ENCODE measurements around the gene RPS26. TPM values are rescaled to one million over a fixed set of nuclear protein-coding genes. Genes with fewer than 3 reads are reported as not detected.
"Not testable (repeated sequence)": the region's sequence is repeated elsewhere in the genome, so short reads cannot be mapped to it uniquely, and the experiment has no call there.

Gene RPS26
- total RNA-seq, 1 donor from 2014 or later, result 90.9 TPM

- no peak for DNase-seq (ENCODE audit: low read depth in 2 of 2)
Observed at GRCh38 chr12:56020423-56021184, 21.1 kb upstream of the RPS26 start, which contains the start of gene IKZF4. IKZF4 (plus strand) TSS chr12:56021043; CDS start chr12:56021494, 451 bp downstream.

- no peak for DNase-seq (ENCODE audit: low read depth in 2 of 2)
Observed at GRCh38 chr12:56021889-56022497, 19.7 kb upstream of the RPS26 start.

- DNase-seq (ENCODE audit: low read depth in 2 of 2), result no peak
Observed at GRCh38 chr12:56028511-56029165, 13.1 kb upstream of the RPS26 start.

GRCh38 chr12:56029166-56029519 is 12.6 kb upstream of the RPS26 start:
- peak in 1 of 2 donors; percentile 32 for DNase-seq (ENCODE audit: low read depth in 2 of 2)

GRCh38 chr12:56029666-56030293 is 11.9 kb upstream of the RPS26 start:
- peak; percentile 31 to 71 for DNase-seq (ENCODE audit: low read depth in 2 of 2)

GRCh38 chr12:56031987-56032386 is 9.7 kb upstream of the RPS26 start:
- DNase-seq (ENCODE audit: low read depth in 2 of 2), result no peak

GRCh38 chr12:56034586-56035332 is 7.0 kb upstream of the RPS26 start:
- no peak for DNase-seq (ENCODE audit: low read depth in 2 of 2)

GRCh38 chr12:56037161-56037560 is 4.6 kb upstream of the RPS26 start:
- no peak for DNase-seq (ENCODE audit: low read depth in 2 of 2)

GRCh38 chr12:56038022-56038655 is 3.6 kb upstream of the RPS26 start:
- no peak for DNase-seq (ENCODE audit: low read depth in 2 of 2)

GRCh38 chr12:56040151-56040550 is 1.6 kb upstream of the RPS26 start:
- no peak for DNase-seq (ENCODE audit: low read depth in 2 of 2)

- DNase-seq (ENCODE audit: low read depth in 2 of 2), result no peak
Observed at GRCh38 chr12:56040963-56041551, 661 bp upstream of the RPS26 start.

- DNase-seq (ENCODE audit: low read depth in 2 of 2), result peak in 1 of 2 donors; percentile 8
Observed at GRCh38 chr12:56042430-56042813, 704 bp downstream of the RPS26 start.

- no peak for DNase-seq (ENCODE audit: low read depth in 2 of 2)
Observed at GRCh38 chr12:56042843-56043242, 1.1 kb downstream of the RPS26 start.

- no peak for DNase-seq (ENCODE audit: low read depth in 2 of 2)
Observed at GRCh38 chr12:56046027-56046780, 4.5 kb downstream of the RPS26 start.

- DNase-seq (ENCODE audit: low read depth in 2 of 2), result no peak
Observed at GRCh38 chr12:56053407-56053893, 11.7 kb downstream of the RPS26 start.

GRCh38 chr12:56059964-56060363 is 18.2 kb downstream of the RPS26 start:
- DNase-seq (ENCODE audit: low read depth in 2 of 2), result not testable (repeated sequence)

GRCh38 chr12:56061982-56062381 is 20.3 kb downstream of the RPS26 start:
- no peak for DNase-seq (ENCODE audit: low read depth in 2 of 2)

- DNase-seq (ENCODE audit: low read depth in 2 of 2), result no peak
Observed at GRCh38 chr12:56062996-56063395, 21.3 kb downstream of the RPS26 start.

GRCh38 chr12:56071648-56072047 is 29.9 kb downstream of the RPS26 start:
- no peak for DNase-seq (ENCODE audit: low read depth in 2 of 2)

GRCh38 chr12:56074396-56074795 is 32.7 kb downstream of the RPS26 start:
- no peak for DNase-seq (ENCODE audit: low read depth in 2 of 2)
